Activated CD4-positive, alpha-beta T cell treated with anti-CD3 and anti-CD28 coated beads, Interleukin-2, amount 50 U/mL, for 4 hours (primary cell): ENCODE measurements around the gene ARFGAP1.

Experiments used
- DNase-seq, 2 experiments: peaks; one replicate each; pipeline ENCODE4 v3.0.0-alpha.2; 2020

Gene ARFGAP1

GRCh38 chr20:63337786-63338420 lies 65.3 kb downstream of the ARFGAP1 start:
- DNase-seq: no peak
